Measurements from ENCODE around the gene CST3. TPM values are rescaled to one million over a fixed set of nuclear protein-coding genes. Genes with fewer than 3 reads are reported as not detected.
"Not testable (repeated sequence)": the region's sequence is repeated elsewhere in the genome, so short reads cannot be mapped to it uniquely, and the experiment has no call there.

CST3 gene
- total and polyA plus RNA-seq, 5 donors, result 785 to 1,076 (median 963) TPM

DNA sequence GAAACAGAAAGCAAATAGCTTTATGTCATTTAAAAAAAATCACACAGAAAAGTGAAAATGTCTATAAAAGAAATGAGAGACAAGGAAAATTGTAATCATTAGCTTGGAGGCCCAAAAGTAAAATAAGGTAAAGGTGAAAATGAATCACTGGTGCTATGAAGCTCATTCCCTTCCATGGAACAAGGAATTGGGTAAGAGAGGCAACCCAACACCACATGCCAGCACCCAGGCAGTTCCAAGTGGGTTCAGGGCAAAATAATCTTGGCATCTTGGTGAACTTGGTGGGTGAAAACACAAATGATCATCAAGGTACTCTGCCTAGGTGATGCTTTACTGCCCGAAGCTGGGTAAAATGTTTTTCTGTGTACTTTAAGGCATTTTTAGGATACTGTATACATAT is 34.4 kb upstream of the CST3 start:
- no peak overlapping the region for H3K4me3 ChIP-seq (ENCODE audit: low read length)
- H3K9me3 ChIP-seq (ENCODE audit: control insufficient read depth, low read length), result no peaks in the 10 kb centered on the region
- 100% methylated on average over 1 of the region's 1 CpG for WGBS
- ATAC-seq, result no peak
- DNase-seq, result no peak
- intact Hi-C loops (cut with DNase I), result no loop called here
- H3K4me1 ChIP-seq (ENCODE audit: control insufficient read depth, insufficient read depth, low read length), result no peaks in the 10 kb centered on the region
- H3K27me3 ChIP-seq (ENCODE audit: control insufficient read depth, insufficient read depth), result no peaks in the 10 kb centered on the region
- H3K27ac ChIP-seq (ENCODE audit: low read length), result no peak overlapping the region

DNA sequence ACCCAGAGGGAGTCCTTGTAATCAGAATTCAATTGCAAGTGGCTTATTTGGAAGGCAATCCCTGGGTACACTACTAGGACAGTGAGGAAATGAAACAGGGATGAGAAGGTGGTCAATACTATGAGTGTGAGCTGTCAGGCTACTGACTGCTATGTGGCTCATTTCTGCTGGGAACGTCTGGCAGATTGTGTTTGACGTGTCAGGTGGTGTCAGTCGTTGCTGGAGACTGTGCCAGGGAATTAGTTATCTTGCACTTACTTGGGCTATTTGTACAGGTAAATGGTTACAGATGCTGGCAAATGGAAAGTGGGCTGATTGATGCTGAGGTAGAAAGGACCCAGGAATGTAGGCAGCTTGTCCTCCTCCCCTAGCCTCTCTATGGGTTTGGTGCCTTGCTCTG is 33.7 kb upstream of the CST3 start:
- 64% methylated on average over 3 of the region's 3 CpGs for WGBS
- intact Hi-C loops (cut with DNase I), result no loop called here
- DNase-seq (no peak), ATAC-seq (no peak)
- no peak overlapping the region for H3K27ac ChIP-seq (ENCODE audit: low read length)
- no peaks in the 10 kb centered on the region for H3K9me3 ChIP-seq (ENCODE audit: control insufficient read depth, low read length)
- no peaks in the 10 kb centered on the region for H3K27me3 ChIP-seq (ENCODE audit: control insufficient read depth, insufficient read depth)
- no peaks in the 10 kb centered on the region for H3K4me1 ChIP-seq (ENCODE audit: control insufficient read depth, insufficient read depth, low read length)
- H3K4me3 ChIP-seq (ENCODE audit: low read length), result no peak overlapping the region

DNA sequence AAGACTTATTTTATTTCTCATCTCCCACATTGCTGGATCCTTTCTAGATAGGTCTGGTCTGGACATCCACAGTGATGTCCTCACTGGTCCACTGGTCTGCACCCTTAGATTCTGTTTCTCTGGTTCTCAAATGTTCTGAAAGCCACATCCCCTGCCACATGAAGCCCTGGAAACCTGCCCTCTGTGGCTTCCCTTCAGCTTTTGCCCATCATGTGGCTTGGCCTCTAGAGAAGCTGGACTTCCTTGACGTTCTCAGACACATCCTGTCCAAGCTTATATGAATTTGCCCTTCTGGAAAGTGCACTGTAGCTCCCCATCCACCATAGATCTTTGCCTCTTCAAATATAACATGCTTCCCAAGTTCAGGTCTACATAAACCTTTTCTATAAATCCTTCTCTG is 32.6 kb upstream of the CST3 start:
- 39% methylated on average over 1 of the region's 1 CpG for WGBS
- Histone ChIP-seq H3K27ac (ENCODE audit: low read length) (no peak overlapping the region), H3K4me3 (ENCODE audit: low read length) (no peak overlapping the region), H3K4me1 (ENCODE audit: control insufficient read depth, insufficient read depth, low read length) (no peaks in the 10 kb centered on the region), H3K27me3 (ENCODE audit: control insufficient read depth, insufficient read depth) (no peaks in the 10 kb centered on the region), H3K9me3 (ENCODE audit: control insufficient read depth, low read length) (no peaks in the 10 kb centered on the region)
- intact Hi-C loops (cut with DNase I), result no loop called here
- DNase-seq (no peak), ATAC-seq (no peak)

DNA sequence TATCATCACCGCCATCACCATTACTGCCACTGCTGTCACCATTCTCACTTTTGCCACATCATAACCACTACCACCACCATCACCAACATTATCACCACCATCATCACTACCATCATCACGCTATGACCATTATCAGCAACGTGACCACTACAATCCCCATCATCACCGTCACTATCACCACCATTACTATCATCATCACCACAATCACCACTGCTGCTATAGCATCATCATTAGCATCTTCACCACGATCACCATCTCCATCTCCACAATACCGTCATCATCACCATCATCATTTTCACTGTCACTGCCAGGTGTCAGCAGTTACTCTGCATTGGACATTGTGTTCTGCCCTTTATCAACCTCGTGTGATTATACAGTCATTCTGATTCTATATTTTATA is 32.1 kb upstream of the CST3 start:
- ATAC-seq, result no peak
- intact Hi-C loops (cut with DNase I), result loop anchor here in 1 of 4 donors (5.0 kb wide), 1 partner anchor 332 kb away; no protein-coding TSS in a partner anchor

DNA sequence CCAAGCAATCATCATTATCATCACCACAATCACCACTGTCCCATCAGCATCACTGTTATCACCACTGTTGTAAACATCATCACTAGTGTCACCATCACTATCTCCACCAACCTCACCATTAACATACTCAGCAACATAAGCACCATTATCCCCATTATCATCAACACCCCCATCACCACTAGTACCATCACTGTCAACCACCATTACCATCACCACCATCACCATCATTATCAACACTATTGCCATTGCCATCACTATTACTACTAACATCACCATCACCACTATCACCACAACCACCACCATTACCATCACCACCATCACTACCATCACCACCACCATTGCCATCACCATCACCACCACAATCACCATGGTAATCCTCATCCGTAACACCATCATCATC is 31.6 kb upstream of the CST3 start:
- no peaks in the 10 kb centered on the region for H3K9me3 ChIP-seq (ENCODE audit: control insufficient read depth, low read length)
- no peaks in the 10 kb centered on the region for H3K27me3 ChIP-seq (ENCODE audit: control insufficient read depth, insufficient read depth)
- no peak overlapping the region for H3K4me3 ChIP-seq (ENCODE audit: low read length)
- H3K27ac ChIP-seq (ENCODE audit: low read length), result no peak overlapping the region
- ATAC-seq (no peak), DNase-seq (no peak)
- no peaks in the 10 kb centered on the region for H3K4me1 ChIP-seq (ENCODE audit: control insufficient read depth, insufficient read depth, low read length)
- intact Hi-C loops (cut with DNase I), result loop anchor here in 1 of 4 donors (5.0 kb wide), 1 partner anchor 333 kb away; no protein-coding TSS in a partner anchor
- WGBS, result 96% methylated on average over 1 of the region's 1 CpG

More for the DNA sequence above, 32.1 kb upstream of the CST3 start:
- Histone ChIP-seq H3K27me3 (ENCODE audit: control insufficient read depth, insufficient read depth) (no peaks in the 10 kb centered on the region), H3K4me1 (ENCODE audit: control insufficient read depth, insufficient read depth, low read length) (no peaks in the 10 kb centered on the region), H3K27ac (ENCODE audit: low read length) (no peak overlapping the region), H3K9me3 (ENCODE audit: control insufficient read depth, low read length) (no peaks in the 10 kb centered on the region), H3K4me3 (ENCODE audit: low read length) (no peak overlapping the region)
- WGBS, result 93% methylated on average over 7 of the region's 7 CpGs
- DNase-seq, result no peak

DNA sequence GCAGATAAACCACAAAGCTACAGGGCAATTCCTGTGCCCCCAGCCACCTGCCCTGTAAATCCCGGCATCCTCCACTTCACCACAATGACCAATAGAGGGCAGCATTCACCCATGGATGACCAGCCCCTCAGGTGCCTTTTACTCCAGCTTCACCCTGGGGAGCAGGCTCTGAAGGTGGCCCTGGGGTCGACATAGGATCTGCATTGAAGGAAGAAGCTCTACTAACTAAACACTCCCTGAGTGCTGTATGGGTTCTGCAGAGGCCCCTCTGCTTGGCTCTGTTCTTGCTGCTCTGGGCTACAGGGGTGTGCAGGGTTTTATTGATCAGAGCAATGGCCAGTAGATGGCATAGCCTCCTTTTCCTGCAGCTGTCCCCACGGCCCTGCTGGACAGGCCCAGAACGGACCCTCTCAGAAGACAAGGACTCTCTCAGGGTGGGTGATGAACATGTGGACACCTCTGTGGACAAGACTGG is 30.8 kb upstream of the CST3 start:
- ATAC-seq, result peak; percentile 78 to 85
- no peak overlapping the region for H3K27ac ChIP-seq (ENCODE audit: low read length)
- no peaks in the 10 kb centered on the region for H3K27me3 ChIP-seq (ENCODE audit: control insufficient read depth, insufficient read depth)
- no peaks in the 10 kb centered on the region for H3K9me3 ChIP-seq (ENCODE audit: control insufficient read depth, low read length)
- intact Hi-C loops (cut with DNase I), result loop anchor here in 1 of 4 donors (5.0 kb wide), 1 partner anchor 334 kb away; no protein-coding TSS in a partner anchor
- WGBS, result 10% methylated on average over 4 of the region's 4 CpGs
- no peak overlapping the region for H3K4me3 ChIP-seq (ENCODE audit: low read length)
- no peaks in the 10 kb centered on the region for H3K4me1 ChIP-seq (ENCODE audit: control insufficient read depth, insufficient read depth, low read length)
- DNase-seq, result peak; percentile 29 to 62 (median 54)

DNA sequence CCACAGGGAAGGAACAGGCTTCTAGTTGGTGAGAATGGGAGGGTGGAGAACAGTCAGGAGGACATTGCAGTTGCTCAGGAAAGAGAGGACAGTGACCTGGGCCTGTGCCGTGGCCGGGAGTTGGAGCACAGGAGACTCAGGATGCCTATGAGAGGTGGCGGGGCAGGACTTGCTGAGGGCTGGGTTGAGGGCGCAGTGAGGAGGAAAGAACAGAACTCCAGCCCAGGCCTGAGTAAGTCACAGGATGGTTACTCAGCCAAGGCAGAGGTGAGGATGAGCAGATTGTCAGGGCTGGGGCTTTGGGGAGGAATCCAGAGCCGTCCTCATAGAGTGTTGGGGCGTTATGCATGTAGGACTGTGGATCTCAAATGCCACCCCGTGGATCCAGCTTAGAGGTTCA is 29.9 kb upstream of the CST3 start:
- DNase-seq, result no peak
- Histone ChIP-seq H3K27me3 (ENCODE audit: control insufficient read depth, insufficient read depth) (no peaks in the 10 kb centered on the region), H3K4me1 (ENCODE audit: control insufficient read depth, insufficient read depth, low read length) (no peaks in the 10 kb centered on the region), H3K27ac (ENCODE audit: low read length) (no peak overlapping the region), H3K9me3 (ENCODE audit: control insufficient read depth, low read length) (no peaks in the 10 kb centered on the region), H3K4me3 (ENCODE audit: low read length) (no peak overlapping the region)
- WGBS, result 81% methylated on average over 7 of the region's 7 CpGs
- intact Hi-C loops (cut with DNase I), result loop anchor here in 1 of 4 donors (5.0 kb wide), 1 partner anchor 335 kb away; no protein-coding TSS in a partner anchor
- no peak for ATAC-seq

DNA sequence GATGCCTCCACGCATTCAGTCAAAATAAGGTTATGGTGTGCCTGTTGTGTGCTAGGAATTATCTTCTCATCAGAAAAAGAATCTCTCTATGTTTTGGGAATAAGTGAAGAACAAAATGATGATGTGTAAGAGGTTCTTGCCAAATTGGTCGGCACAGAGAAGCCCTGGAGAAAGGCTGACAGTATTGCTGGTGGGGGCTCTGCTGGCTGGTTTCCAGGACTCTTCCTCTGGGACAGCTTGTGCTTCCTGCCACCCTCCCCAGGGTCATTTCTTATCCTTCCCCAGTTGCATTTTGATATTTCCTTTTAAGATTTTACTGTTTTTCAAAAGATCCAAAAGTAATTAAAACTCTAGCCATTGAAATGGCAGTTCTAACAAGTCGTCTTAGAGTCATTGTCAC is 28.9 kb upstream of the CST3 start:
- no peaks in the 10 kb centered on the region for H3K4me1 ChIP-seq (ENCODE audit: control insufficient read depth, insufficient read depth, low read length)
- no peaks in the 10 kb centered on the region for H3K27me3 ChIP-seq (ENCODE audit: control insufficient read depth, insufficient read depth)
- DNase-seq (peak in 2 of 3 donors; percentile 61 to 72), ATAC-seq (peak in 1 of 2 donors; percentile 44)
- no peak overlapping the region for H3K27ac ChIP-seq (ENCODE audit: low read length)
- intact Hi-C loops (cut with DNase I), result loop anchor here in 1 of 4 donors (5.0 kb wide), 1 partner anchor 336 kb away; no protein-coding TSS in a partner anchor
- 25% methylated on average over 3 of the region's 3 CpGs for WGBS
- no peaks in the 10 kb centered on the region for H3K9me3 ChIP-seq (ENCODE audit: control insufficient read depth, low read length)
- no peak overlapping the region for H3K4me3 ChIP-seq (ENCODE audit: low read length)

DNA sequence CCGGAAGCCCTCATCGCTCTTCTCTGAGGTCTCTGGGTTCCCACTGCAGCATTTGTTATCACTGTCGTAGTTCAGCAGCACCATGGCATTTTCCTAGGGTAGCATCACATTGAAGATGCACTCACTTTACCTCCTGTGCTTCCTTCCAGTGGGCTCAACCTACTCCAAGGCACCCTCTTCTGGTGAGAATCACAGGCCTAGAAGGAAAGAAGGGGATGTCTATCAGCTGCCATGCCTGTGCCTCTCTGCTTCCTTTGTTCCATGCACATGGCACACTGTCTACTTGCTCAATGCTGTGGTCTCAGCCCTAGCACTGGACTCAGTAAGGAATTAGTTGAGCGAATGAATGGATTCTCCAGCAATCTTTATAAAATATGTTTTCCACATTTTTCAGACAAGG is 28.4 kb upstream of the CST3 start:
- Histone ChIP-seq H3K27ac (ENCODE audit: low read length) (no peak overlapping the region), H3K9me3 (ENCODE audit: control insufficient read depth, low read length) (no peaks in the 10 kb centered on the region), H3K4me1 (ENCODE audit: control insufficient read depth, insufficient read depth, low read length) (no peaks in the 10 kb centered on the region), H3K27me3 (ENCODE audit: control insufficient read depth, insufficient read depth) (no peaks in the 10 kb centered on the region), H3K4me3 (ENCODE audit: low read length) (no peak overlapping the region)
- WGBS, result 83% methylated on average over 4 of the region's 4 CpGs
- ATAC-seq (no peak), DNase-seq (no peak)
- intact Hi-C loops (cut with DNase I), result loop anchor here in 1 of 4 donors (5.0 kb wide), 1 partner anchor 336 kb away; no protein-coding TSS in a partner anchor

DNA sequence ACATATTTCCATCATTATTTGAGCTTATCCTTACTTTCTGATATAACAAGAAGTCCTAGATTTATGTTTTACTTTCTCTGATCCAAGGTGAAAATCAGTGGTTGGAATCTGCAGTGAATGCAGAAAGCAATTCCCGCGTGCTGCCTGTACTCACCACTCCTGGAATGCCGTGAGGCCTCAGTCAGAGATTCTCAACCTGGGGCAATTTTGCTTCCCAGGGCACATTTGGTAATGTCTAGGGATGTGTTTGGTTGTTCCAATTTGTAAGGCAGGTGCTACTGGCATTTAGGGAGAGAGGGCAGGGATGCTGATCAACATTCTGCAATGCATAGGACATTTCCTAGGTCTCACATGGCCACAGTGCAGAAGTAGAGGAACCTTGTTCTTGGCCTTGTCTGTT is 27.2 kb upstream of the CST3 start:
- 95% methylated on average over 3 of the region's 3 CpGs for WGBS
- Histone ChIP-seq H3K27ac (ENCODE audit: low read length) (no peak overlapping the region), H3K9me3 (ENCODE audit: control insufficient read depth, low read length) (no peaks in the 10 kb centered on the region), H3K4me1 (ENCODE audit: control insufficient read depth, insufficient read depth, low read length) (no peaks in the 10 kb centered on the region), H3K27me3 (ENCODE audit: control insufficient read depth, insufficient read depth) (no peaks in the 10 kb centered on the region), H3K4me3 (ENCODE audit: low read length) (no peak overlapping the region)
- ATAC-seq (no peak), DNase-seq (no peak)
- intact Hi-C loops (cut with DNase I), result loop anchor here in 1 of 4 donors (5.0 kb wide), 1 partner anchor 337 kb away; no protein-coding TSS in a partner anchor

DNA sequence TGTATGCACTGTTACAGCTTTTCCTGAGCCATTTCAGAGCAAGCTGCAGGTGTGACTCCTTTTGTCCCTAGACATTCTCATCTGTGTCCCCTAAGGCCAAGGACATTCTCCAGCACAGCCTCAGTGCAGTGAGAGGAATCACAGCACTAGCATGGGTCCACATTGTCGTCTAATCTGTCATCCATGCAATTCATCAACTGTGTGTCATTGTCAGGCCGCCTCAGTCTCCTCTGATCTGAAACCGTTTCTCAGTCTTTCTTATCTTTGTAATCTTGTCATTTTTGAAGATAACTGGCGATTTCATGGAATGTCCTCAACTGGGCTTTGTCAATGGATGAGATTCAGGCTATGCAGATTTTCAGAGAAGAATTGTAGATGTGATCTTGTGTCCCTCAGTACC is 26.3 kb upstream of the CST3 start:
- H3K9me3 ChIP-seq (ENCODE audit: control insufficient read depth, low read length); intact Hi-C loops (cut with DNase I); H3K4me1 ChIP-seq (ENCODE audit: control insufficient read depth, insufficient read depth, low read length); H3K27me3 ChIP-seq (ENCODE audit: control insufficient read depth, insufficient read depth); H3K4me3 ChIP-seq (ENCODE audit: low read length); H3K27ac ChIP-seq (ENCODE audit: low read length); ATAC-seq; DNase-seq: not testable (repeated sequence)
- 68% methylated on average over 4 of the region's 4 CpGs for WGBS

DNA sequence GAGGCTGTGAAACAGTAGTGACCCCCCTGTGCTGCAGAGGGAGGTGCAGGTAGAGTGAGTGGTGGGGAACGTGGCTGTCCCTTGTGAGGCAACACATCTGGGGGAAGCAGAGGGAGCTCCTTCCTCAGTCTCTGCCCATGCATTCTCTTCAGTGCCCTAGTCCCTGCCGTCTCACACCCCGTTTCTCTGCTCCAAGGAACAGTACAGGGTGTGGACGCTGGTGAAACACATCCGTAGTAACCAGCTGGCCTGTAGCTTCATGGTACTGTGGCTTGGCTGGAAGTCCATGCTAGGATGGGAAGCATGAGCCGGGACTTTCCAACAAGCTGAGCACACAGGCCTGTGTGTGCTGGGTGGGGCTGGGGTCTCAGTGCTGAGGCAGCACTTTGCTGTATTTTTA is 25.4 kb upstream of the CST3 start:
- no peak overlapping the region for H3K27ac ChIP-seq (ENCODE audit: low read length)
- no peak overlapping the region for H3K4me3 ChIP-seq (ENCODE audit: low read length)
- DNase-seq (no peak), ATAC-seq (no peak)
- H3K9me3 ChIP-seq (ENCODE audit: control insufficient read depth, low read length), result no peaks in the 10 kb centered on the region
- intact Hi-C loops (cut with DNase I), result no loop called here
- WGBS, result 64% methylated on average over 6 of the region's 6 CpGs
- no peaks in the 10 kb centered on the region for H3K4me1 ChIP-seq (ENCODE audit: control insufficient read depth, insufficient read depth, low read length)
- H3K27me3 ChIP-seq (ENCODE audit: control insufficient read depth, insufficient read depth), result no peaks in the 10 kb centered on the region

Data from right cardiac atrium (tissue), 5 donors.